Testis (tissue), 3 donors: Measurements from ENCODE around the gene VASH2. TPM values are rescaled to one million over a fixed set of nuclear protein-coding genes. Genes with fewer than 3 reads are reported as not detected.

Experiments
- DNase-seq: peaks from one replicate; pipeline ENCODE4 v3.0.0-alpha.2; 2019
- H3K27ac ChIP-seq, 2 donors: fragments of 200-600 bp; sonication (generic); one replicate each; pipeline ENCODE4 v1.5.1; 2019
- H3K27me3 ChIP-seq: fragments of 200-600 bp; sonication (generic); one replicate; pipeline ENCODE4 v1.5.1; 2019
- H3K36me3 ChIP-seq: fragments of 200-600 bp; sonication (generic); one replicate; pipeline ENCODE4 v1.5.1; 2017; ENCODE audit warnings: low read depth; ENCODE audit errors: missing control alignments
- H3K4me1 ChIP-seq: fragments of 200-600 bp; sonication (generic); one replicate; pipeline ENCODE4 v1.5.1; 2019
- H3K4me3 ChIP-seq, 2 donors: fragments of 200-600 bp; sonication (generic); one replicate each; pipeline ENCODE4 v1.5.1; 2017 to 2019
- H3K9me3 ChIP-seq: fragments of 200-600 bp; sonication (generic); one replicate; pipeline ENCODE4 v1.5.1; 2017
- POLR2A ChIP-seq: fragments of 450-650 bp; IDR thresholded peaks from one replicate; pipeline ENCODE4 v1.6.1; 2017; ENCODE audit warnings: antibody characterized with exemption, mild to moderate bottlenecking, moderate library complexity
- WGBS, 2 donors: methylation state at CpG; one replicate each; pipeline ENCODE4 v1.1.5; 2018; 5-methylcytosine and 5-hydroxymethylcytosine counted together
- intact Hi-C: fragments of 100-400 bp; cut with DNase I; formaldehyde crosslinking; loops from one replicate; pipeline ENCODE4 v1.15.1; 2023; ENCODE audit warnings: low total_unique reads
- polyA plus RNA-seq: library from polyadenylated mRNA; stranded (reverse); fragments of 350-450 nt; fragmentation: Illumina TruSeq; extraction: RNeasy Lipid Tissue Mini Kit (QIAGEN cat#74804); gene quantifications from one replicate; pipeline ENCODE4 v1.2.3, GENCODE V29; 2014; ENCODE audit warnings: low read depth, low replicate concordance; ENCODE audit not compliant: insufficient read depth
- total RNA-seq, 2 donors: library from RNA; depleted of rRNA; stranded (reverse); fragments of >200 nt; gene quantifications; one replicate each; pipeline ENCODE4 v1.2.3, GENCODE V29; 2016
- TF ChIP-seq, protein P1 (sequence below), 3 experiments: fragments of 450-650 bp in 2 of 3; fragments of 200-600 bp in 1 of 3; sonication (generic) in 1 of 3; IDR thresholded peaks; one replicate each; pipeline ENCODE4 v1.5.1; 2016 to 2019; ENCODE audit warnings: antibody characterized with exemption in 3 of 3, mild to moderate bottlenecking in 2 of 3, moderate library complexity in 1 of 3

Gene VASH2
- total and polyA plus RNA-seq, 3 donors from 2014 or later: 9.5 to 30.9 (median 18.0) TPM

- peaks cover 3% of the 10 kb centered on the region for H3K4me1 ChIP-seq
- no peaks in the 10 kb centered on the region for H3K27me3 ChIP-seq
- H3K27ac ChIP-seq: no peak overlapping the region
- H3K36me3 ChIP-seq: no peaks in the 10 kb centered on the region
- H3K9me3 ChIP-seq: no peaks in the 10 kb centered on the region
- 83 to 91% methylated on average over 2 of the region's 2 CpGs for WGBS, 2 donors
- no peak for DNase-seq
- no peak for TF ChIP-seq POLR2A
- TF ChIP-seq, protein P1, sequence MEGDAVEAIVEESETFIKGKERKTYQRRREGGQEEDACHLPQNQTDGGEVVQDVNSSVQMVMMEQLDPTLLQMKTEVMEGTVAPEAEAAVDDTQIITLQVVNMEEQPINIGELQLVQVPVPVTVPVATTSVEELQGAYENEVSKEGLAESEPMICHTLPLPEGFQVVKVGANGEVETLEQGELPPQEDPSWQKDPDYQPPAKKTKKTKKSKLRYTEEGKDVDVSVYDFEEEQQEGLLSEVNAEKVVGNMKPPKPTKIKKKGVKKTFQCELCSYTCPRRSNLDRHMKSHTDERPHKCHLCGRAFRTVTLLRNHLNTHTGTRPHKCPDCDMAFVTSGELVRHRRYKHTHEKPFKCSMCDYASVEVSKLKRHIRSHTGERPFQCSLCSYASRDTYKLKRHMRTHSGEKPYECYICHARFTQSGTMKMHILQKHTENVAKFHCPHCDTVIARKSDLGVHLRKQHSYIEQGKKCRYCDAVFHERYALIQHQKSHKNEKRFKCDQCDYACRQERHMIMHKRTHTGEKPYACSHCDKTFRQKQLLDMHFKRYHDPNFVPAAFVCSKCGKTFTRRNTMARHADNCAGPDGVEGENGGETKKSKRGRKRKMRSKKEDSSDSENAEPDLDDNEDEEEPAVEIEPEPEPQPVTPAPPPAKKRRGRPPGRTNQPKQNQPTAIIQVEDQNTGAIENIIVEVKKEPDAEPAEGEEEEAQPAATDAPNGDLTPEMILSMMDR (IDR thresholded peaks at IDR 0.05): no peak
- no peak overlapping the region for H3K4me3 ChIP-seq
- intact Hi-C loops: no loop called here
These were observed 58.2 kb downstream of the VASH2 start for GRCh38 chr1:213008564-213008963.

GRCh38 chr1:213014642-213015041 is 64.3 kb downstream of the VASH2 start:
- intact Hi-C loops: no loop called here

GRCh38 chr1:213015099-213016050 is 65.0 kb downstream of the VASH2 start, which contains the start of gene ANGEL2:
TSS of gene ANGEL2 (minus strand) at chr1:213015867. CDS start at chr1:213015671, 196 bp downstream.
- DNase-seq: peak; percentile 98
- Histone ChIP-seq H3K4me1 (peaks cover 13% of the 10 kb centered on the region), H3K36me3 (no peaks in the 10 kb centered on the region), H3K9me3 (no peaks in the 10 kb centered on the region), H3K27me3 (no peaks in the 10 kb centered on the region), H3K27ac (peak within 1 kb of the TSS; percentile 89 to 91), H3K4me3 (peak within 1 kb of the TSS; percentile 82 to 98)
- TF ChIP-seq POLR2A: no peak
- TF ChIP-seq, protein P1 (IDR thresholded peaks at IDR 0.05): no peak
- 0% methylated on average over 41 to 58 of the region's 66 CpGs for WGBS, 2 donors
- intact Hi-C loops: no loop called here

More at GRCh38 chr1:213014642-213015041, 64.3 kb downstream of the VASH2 start:
- peak; percentile 26 for DNase-seq
- H3K9me3 ChIP-seq: no peaks in the 10 kb centered on the region
- no peaks in the 10 kb centered on the region for H3K27me3 ChIP-seq
- H3K4me3 ChIP-seq: peak overlapping the region; percentile 82 to 98
- peak overlapping the region; percentile 89 to 91 for H3K27ac ChIP-seq
- TF ChIP-seq, protein P1 (IDR thresholded peaks at IDR 0.05): no peak
- no peak for TF ChIP-seq POLR2A
- H3K36me3 ChIP-seq: no peaks in the 10 kb centered on the region
- peaks cover 13% of the 10 kb centered on the region for H3K4me1 ChIP-seq
- WGBS, 2 donors: 9 to 12% methylated on average over 7 of the region's 7 CpGs

- 79 to 84% methylated on average over 9 of the region's 9 CpGs for WGBS, 2 donors
- Histone ChIP-seq H3K4me1 (peaks cover 13% of the 10 kb centered on the region), H3K9me3 (no peaks in the 10 kb centered on the region), H3K36me3 (no peaks in the 10 kb centered on the region), H3K27ac (no peak overlapping the region), H3K27me3 (no peaks in the 10 kb centered on the region), H3K4me3 (no peak overlapping the region)
- intact Hi-C loops: no loop called here
- TF ChIP-seq, protein P1 (IDR thresholded peaks at IDR 0.05): no peak
- no peak for TF ChIP-seq POLR2A
- DNase-seq: no peak
These were observed 67.3 kb downstream of the VASH2 start for GRCh38 chr1:213017447-213018273.
